ENCODE measurements around the gene PROX1.
A peak's percentile ranks its signal among the peaks of the same experiment; 100 is the strongest.
"Not testable (repeated sequence)": the region's sequence is repeated elsewhere in the genome, so short reads cannot be mapped to it uniquely, and the experiment has no call there.

The PROX1 gene

GRCh38 chr1:214071469-214071868 lies 83.7 kb downstream of the PROX1 start:
- DNase-seq (ENCODE audit: low spot score) = no peak

GRCh38 chr1:214072426-214073157 lies 84.8 kb downstream of the PROX1 start:
- DNase-seq (ENCODE audit: low spot score) = no peak

GRCh38 chr1:214074477-214074876 lies 86.7 kb downstream of the PROX1 start:
- peak; percentile 65 for DNase-seq (ENCODE audit: low spot score)

GRCh38 chr1:214075305-214075998 lies 87.7 kb downstream of the PROX1 start:
- DNase-seq (ENCODE audit: low spot score) = no peak

- DNase-seq (ENCODE audit: low spot score) = no peak
Observed at GRCh38 chr1:214075999-214076707, 88.4 kb downstream of the PROX1 start.

GRCh38 chr1:214076708-214077065 lies 88.9 kb downstream of the PROX1 start:
- DNase-seq (ENCODE audit: low spot score) = no peak

GRCh38 chr1:214078950-214079349 lies 91.2 kb downstream of the PROX1 start:
- no peak for DNase-seq (ENCODE audit: low spot score)

- no peak for DNase-seq (ENCODE audit: low spot score)
Observed at GRCh38 chr1:214085325-214085724, 97.6 kb downstream of the PROX1 start.

GRCh38 chr1:214086945-214087344 lies 99.2 kb downstream of the PROX1 start:
- DNase-seq (ENCODE audit: low spot score) = no peak

- DNase-seq (ENCODE audit: low spot score) = not testable (repeated sequence)
Observed at GRCh38 chr1:214089003-214089402, 101.2 kb downstream of the PROX1 start.

Measured in SK-N-DZ (cell line).